T-helper 2 cell treated with Interferon-gamma antibody and Interleukin-4, amounts not matched to agents 100 ng/mL and 5 ng/mL, for 36 hours (primary cell): ENCODE measurements around the gene PAGE2. TPM values are rescaled to one million over a fixed set of nuclear protein-coding genes. Genes with fewer than 3 reads are reported as not detected.
"Not testable (repeated sequence)": the region's sequence is repeated elsewhere in the genome, so short reads cannot be mapped to it uniquely, and the experiment has no call there.

ENCODE experiments used
- intact Hi-C: fragments of 100-400 bp; cut with micrococcal nuclease; formaldehyde crosslinking; loops from one replicate; pipeline ENCODE4 v1.15.1; 2023
- total RNA-seq: library from RNA; stranded (reverse); gene quantifications from 2 replicates; pipeline ENCODE4 v1.2.3, GENCODE V29; 2022

The PAGE2 gene
- total RNA-seq, 1 donor from 2014 or later, result not detected

GRCh38 chrX:55120761-55121358 lies 32.0 kb downstream of the PAGE2 start:
- intact Hi-C loops, result no loop called here

GRCh38 chrX:55123900-55124299 lies 35.1 kb downstream of the PAGE2 start:
- intact Hi-C loops, result no loop called here

DNA sequence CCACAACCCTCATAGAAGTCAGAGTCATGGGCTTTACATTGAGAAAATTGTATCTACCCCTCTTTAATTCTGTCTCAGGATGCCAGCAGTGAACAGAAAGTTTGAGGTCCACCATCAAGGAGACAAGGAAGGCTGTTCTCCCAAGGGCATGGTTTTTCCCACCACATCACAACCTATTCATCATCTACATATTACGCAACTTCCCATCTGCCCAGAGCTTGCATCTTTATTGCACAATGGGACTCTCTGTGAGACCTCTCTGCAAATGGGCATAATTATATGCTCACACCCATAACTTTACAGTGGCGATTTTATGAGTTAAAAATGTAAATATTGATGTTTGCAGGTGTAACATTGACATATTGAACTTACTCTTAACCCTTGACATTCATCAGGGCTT lies 38.9 kb downstream of the PAGE2 start:
- intact Hi-C loops, result no loop called here

- intact Hi-C loops, result no loop called here
Measured at GRCh38 chrX:55129361-55129760, 40.5 kb downstream of the PAGE2 start.

- intact Hi-C loops, result no loop called here
Measured at GRCh38 chrX:55130481-55130880, 41.7 kb downstream of the PAGE2 start.

GRCh38 chrX:55132416-55132815 lies 43.6 kb downstream of the PAGE2 start:
- intact Hi-C loops, result no loop called here

DNA sequence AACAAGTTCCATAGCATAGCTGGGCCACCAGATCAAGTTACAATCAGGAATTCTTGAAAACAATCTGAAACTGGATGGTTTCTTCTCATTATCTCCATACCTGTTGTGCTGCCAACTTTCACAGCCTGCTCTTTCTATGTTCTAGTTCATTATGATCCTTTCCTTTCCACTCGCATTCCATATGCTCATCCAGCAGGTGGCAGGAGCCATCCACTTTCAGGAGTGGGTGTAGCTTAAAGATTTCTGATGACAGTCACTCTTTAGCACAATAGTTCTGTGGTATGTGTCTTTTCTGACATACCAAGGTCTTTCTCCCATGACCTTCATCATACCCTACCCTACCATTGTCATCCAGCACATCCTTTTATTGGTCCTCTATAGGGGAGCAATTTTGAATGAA lies 46.4 kb downstream of the PAGE2 start:
- intact Hi-C loops, result no loop called here

DNA sequence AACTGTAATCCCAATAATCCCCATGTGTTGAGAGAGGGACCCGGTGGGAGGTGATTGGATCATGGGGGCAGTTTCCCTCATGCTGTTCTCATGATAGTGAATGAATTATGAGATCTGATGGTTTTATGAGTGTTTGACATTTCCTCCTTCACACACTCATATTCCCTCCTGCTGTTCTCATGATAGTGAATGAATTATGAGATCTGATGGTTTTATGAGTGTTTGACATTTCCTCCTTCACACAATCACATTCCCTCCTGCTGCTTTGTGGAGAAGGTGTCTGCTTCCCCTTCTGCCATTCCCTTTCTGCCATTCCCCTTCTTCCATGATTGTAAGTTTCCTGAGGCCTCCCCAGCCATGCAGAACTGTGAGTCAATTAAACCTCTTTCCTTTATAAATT lies 52.0 kb downstream of the PAGE2 start:
- intact Hi-C loops, result not testable (repeated sequence)

Other genes with a start within 250 kb of the PAGE2 start
- 0.64 and 1.2 TPM in 2 replicates for gene TRO, start 168.2 kb upstream of the PAGE2 start, total RNA-seq
- gene PFKFB1, start 94.8 kb upstream of the PAGE2 start, total RNA-seq, result 0.27 and 0.50 TPM in 2 replicates
- 28.2 and 34.9 TPM in 2 replicates for gene APEX2, start 88.7 kb upstream of the PAGE2 start, total RNA-seq
- gene ALAS2, start 58.0 kb upstream of the PAGE2 start, total RNA-seq, result not detected in 2 replicates
- 0.36 TPM in 1 of 2 replicates, not detected in the other for gene PAGE2B, start 14.0 kb upstream of the PAGE2 start, total RNA-seq
- gene PAGE5, start 131.3 kb downstream of the PAGE2 start, total RNA-seq, result 0.43 TPM in 1 of 2 replicates, not detected in the other
- gene PAGE3, start 175.9 kb downstream of the PAGE2 start, total RNA-seq, result not detected in 2 replicates